ENCODE data around the gene CLEC10A.

CLEC10A gene

DNA sequence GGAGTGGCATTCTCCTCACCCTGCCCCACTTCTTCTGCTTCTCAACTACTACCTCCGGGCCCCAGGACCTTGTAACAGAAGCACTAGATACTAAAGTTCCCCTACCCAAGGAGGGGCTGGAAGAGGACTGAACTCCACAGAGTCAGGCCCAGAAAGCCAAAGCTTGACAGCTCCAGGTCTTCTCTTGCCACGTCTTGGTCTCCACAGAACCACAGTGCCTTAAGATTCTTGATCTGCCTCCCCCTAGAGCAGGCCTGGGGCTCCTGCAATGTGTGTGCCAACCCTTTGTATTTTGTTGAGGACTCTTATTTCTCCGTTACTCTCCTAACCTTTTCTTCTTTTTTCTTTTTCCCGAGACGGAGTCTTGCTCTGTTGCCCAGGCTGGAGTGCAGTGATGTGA, 40.2 kb downstream of the CLEC10A start:
- DNase-seq (ENCODE audit: low read depth in 2 of 2): no peak

DNA sequence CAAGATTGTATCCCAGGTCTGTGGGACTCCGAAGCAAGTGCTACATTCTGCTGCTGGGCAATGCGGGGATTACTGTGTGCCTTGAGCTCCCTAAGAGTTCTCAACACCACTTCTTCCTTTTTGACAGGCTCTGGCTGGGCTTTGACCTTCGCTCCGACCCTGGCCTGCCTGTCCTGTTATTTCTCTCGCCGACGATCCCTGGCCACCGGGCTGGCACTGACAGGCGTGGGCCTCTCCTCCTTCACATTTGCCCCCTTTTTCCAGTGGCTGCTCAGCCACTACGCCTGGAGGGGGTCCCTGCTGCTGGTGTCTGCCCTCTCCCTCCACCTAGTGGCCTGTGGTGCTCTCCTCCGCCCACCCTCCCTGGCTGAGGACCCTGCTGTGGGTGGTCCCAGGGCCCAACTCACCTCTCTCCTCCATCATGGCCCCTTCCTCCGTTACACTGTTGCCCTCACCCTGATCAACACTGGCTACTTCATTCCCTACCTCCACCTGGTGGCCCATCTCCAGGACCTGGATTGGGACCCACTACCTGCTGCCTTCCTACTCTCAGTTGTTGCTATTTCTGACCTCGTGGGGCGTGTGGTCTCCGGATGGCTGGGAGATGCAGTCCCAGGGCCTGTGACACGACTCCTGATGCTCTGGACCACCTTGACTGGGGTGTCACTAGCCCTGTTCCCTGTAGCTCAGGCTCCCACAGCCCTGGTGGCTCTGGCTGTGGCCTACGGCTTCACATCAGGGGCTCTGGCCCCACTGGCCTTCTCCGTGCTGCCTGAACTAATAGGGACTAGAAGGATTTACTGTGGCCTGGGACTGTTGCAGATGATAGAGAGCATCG, 41.8 kb downstream of the CLEC10A start:
- DNase-seq (ENCODE audit: low read depth in 2 of 2): no peak

DNA sequence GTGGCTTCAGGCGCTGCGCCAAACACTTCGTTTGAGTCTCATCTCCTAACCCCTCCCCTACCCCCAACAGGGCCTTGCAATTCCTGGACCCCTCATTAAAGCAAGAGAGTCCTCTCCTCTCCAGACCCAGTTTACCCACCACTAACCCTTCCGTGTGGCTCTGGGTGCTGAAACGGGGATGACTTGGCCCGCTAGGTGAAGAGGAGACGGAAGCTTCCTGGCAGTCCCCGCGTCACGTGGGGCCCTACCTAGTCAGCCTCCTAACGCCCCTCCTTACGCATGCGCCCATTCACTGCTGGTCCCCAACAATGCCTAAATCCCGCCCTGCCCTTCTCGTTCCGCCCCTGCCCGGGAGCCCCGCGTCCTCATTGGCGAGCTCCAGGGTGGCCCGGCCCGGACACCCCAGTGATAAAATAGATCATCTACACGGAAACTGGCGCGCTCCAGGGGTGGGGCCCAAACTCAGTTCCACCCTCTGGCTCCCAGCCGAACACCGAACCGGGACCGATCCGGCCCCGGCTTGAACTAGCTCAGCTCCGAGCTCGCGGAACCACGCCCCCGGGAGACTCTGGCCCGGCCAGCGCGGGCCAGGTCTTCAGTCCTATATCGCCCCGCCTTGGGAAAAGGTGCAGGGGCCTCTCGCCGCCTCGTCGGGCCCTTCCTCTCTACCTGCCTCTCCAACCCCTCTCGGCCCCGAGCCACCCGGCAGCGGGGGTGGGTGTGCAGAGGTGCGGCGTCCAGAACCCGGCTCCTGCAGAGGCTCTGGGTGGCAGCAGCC, 44.3 kb downstream of the CLEC10A start, which contains the start of gene SLC16A13:
SLC16A13 (plus strand) TSS at position 425 of the 778 bp plus-strand sequence. CDS start 368 bp downstream, outside the sequence.
- DNase-seq (ENCODE audit: low read depth in 2 of 2): peak; percentile 97 to 99

DNA sequence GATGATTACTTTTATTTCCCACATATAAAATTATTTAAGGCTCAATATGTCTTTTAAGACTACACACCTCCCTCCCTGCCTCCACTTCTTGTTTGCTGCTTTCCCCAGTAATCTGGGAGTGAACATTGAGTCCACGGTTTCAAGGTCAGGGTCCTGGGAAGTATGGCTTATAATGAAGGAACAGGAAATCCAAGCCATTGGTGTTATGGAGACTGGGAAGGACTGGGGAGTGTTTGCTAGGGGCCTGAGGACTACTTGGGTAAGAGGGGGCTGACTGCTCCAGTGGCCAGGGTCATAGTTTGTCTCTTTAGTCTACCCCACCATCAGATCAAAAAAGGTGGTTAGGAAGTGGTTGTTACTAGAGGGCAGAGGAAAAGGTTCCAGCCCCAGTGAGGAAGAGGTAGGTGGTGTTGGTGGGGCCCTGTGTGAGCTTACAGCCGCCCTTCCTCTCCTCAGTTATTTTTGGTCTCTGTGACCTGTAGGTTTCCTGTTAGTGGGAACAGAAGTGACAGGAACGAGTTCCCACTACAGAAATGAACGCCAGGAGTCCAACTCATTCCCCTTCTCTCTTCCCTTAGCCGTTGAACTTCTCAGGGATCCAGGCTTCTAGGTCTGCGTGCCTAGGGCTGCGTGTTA, 45.0 kb downstream of the CLEC10A start:
- DNase-seq (ENCODE audit: low read depth in 2 of 2): no peak

DNA sequence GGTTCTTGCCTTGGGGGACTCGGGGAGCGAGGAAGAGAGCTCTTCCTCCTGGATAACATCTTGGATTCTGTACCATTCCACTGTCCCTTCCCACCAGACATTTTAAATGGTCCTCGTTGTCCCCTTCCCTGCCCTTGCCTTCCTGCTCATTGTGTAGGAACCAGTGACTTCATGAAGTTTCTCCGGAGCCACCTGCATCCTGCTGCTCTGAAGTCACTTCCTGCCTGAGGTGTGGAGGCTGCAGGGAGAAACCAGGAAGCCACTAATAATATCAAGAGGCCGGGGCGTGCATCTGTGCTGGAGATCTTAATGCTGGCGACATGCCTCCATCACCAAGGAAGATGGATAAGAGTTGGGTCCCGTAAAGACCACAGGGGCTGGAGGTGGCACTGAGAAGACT, 50.4 kb downstream of the CLEC10A start:
- no peak for DNase-seq (ENCODE audit: low read depth in 2 of 2)

DNA sequence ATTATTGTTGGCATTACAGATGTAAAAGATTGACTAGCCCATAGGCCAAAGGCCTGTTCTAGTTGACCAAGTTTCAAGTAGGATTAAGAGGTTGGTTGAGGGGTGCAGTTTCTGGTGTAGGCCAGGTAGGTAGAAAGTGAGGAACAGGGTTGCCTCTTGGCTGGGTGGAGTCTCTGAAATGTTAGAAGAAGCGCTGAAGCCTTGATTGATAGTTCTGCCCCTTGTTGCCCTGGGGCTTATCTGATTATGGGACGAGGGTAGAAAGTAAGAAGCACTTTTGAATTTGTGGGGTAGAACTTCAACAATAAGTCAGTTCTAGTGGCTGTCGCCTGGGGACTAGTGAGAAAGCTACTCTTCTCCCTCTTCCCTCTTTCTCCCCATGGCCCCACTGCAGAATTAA, 51.0 kb downstream of the CLEC10A start:
- no peak for DNase-seq (ENCODE audit: low read depth in 2 of 2)

DNA sequence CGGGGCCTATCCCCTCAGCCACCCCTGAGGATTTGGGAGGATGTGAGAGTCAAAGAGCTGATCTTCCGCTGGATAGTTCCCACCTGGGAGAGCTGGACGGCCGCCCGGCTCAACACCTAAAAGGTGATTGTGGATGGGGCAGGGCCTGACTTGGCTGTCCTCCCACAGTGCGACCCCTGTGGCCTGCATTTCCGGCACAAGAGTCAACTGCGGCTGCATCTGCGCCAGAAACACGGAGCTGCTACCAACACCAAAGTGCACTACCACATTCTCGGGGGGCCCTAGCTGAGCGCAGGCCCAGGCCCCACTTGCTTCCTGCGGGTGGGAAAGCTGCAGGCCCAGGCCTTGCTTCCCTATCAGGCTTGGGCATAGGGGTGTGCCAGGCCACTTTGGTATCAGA, 52.7 kb downstream of the CLEC10A start:
- no peak for DNase-seq (ENCODE audit: low read depth in 2 of 2)

DNA sequence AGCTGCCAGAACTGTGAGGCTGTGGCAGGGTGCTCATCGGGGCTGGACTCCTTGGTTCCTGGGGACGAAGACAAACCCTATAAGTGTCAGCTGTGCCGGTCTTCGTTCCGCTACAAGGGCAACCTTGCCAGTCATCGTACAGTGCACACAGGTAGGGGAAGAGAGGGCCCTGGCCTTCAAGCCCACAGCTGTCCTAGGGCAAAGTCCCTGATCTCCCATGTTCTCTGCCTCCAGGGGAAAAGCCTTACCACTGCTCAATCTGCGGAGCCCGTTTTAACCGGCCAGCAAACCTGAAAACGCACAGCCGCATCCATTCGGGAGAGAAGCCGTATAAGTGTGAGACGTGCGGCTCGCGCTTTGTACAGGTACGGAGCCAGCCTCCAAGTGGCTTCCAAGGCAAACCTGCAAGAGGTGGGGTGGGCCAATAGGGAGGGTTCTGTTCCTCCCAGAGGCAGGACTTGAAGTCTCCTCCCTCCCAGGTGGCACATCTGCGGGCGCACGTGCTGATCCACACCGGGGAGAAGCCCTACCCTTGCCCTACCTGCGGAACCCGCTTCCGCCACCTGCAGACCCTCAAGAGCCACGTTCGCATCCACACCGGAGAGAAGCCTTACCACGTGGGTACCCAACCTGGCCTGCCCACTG, 53.5 kb downstream of the CLEC10A start:
- no peak for DNase-seq (ENCODE audit: low read depth in 2 of 2)

DNA sequence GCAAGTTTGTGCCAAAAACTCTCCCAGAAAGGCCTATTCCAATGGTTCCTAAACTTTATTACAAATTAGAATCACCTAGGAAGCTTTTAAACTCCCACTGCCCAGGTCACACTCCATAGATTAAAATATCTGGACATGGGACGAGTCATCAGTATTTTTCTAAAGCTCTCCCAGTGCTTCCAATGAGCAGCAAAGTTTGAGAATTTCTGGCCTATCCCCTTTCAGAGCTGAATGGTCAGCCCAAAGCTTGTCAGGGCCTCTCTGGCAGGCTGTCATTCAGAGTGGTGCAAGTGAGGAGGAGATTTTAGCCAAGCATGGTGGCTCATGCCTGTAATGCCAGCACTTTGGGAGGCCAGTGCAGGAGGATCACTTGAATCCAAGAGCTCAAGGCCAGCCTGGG, 54.8 kb downstream of the CLEC10A start:
- DNase-seq (ENCODE audit: low read depth in 2 of 2): no peak

Measured in stimulated activated CD4-positive, alpha-beta T cell treated with anti-CD3 and anti-CD28 coated beads, Interleukin-12 subunit alpha, Interleukin-12 subunit beta, amount 100 ng/mL, for 24 hours (primary cell).